T-helper 22 cell (primary cell): Measurements from ENCODE around the gene RPUSD1.
"Not testable (repeated sequence)": the region's sequence is repeated elsewhere in the genome, so short reads cannot be mapped to it uniquely, and the experiment has no call there.

Source experiments
- DNase-seq: peaks from one replicate; pipeline ENCODE4 v3.0.0-alpha.2; 2020; ENCODE audit warnings: low read depth

Gene RPUSD1

DNA sequence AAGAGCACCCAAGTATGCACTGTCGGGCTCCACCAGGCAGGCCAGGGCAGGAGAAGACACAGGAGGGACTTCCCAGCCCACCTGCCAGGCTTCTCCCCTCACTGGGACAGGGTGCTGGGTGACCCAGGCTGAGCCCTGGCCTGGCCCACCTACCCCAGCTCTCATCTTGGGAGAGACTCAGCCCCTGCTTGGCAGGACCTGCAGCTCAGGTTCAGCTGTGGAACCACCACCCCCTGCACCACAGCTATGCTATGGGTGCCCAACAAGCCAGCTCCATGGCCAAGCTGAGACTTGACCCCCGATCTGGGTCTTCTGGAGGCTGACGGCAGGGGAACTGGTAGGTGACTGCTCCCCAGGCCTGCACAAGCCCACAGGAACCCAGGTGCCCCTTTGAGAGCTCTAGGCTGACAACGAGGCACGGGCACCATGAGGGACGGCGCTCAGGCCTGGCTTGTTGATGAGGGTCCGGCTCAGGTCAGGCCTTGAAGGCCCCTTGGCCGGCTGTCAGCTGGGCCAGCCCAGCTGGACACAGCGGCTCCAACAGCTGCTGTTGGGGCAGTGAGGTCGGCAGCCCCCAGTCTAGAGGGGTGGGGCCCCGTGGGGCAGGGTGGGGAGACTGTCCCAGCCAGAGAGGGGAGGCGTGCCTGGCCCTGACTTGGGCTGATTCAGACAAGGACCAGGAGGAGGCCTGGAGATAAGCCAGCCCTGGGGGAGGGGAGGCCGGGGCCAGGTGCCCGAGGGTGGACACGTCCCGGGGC is 4.6 kb downstream of the RPUSD1 start:
- no peak for DNase-seq

DNA sequence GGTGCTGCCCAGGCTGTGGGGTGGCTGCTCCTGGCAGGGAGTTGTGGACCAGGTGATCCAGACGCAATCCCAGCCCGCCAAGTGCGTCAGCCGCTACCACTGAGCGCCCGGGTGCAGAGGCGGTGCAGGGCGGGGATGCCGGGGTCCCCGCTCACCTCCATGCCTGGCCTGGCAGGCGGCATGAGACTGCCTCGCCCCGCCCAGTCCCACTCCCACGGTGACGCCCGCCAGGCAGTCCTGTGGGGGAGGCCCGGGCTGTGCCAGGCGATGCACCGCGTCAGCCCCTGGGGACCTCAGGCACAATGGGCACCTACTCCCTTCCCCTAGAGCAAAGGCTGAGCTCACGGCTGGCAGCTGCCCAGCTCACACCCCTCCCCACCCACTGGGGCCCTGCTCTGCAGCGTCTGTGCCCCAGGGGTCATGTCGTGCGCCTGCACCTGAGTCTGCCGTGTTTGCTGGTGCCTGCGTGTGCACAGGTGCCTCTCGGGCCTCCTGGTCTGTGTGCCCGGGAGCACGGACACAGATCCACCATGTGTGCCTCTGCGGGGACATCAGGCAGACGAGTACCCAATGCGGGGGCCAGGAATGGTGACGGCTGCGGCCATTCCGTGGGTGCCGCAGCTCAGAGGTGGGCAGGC is 5.3 kb downstream of the RPUSD1 start:
- DNase-seq: no peak

DNA sequence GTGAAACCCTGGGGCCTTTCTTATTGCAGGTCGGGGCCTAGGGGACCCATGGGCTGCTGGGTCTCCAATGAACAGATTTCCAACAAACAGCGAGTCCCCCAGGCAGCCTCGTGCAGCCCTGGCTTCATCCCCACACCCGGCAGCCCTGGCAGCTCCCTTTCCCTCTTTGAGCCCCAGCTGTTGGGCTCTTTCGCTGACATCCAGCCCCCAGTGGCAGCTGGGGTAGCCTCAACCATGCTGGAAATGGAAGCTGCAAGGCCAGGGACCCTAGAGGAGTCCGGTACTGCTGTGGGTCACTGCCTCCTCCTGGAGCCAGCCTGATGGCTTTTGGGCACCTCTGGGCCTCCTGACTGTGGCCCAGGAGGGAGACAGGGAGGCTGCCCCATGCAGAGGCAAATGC is 5.9 kb downstream of the RPUSD1 start:
- DNase-seq: no peak

DNA sequence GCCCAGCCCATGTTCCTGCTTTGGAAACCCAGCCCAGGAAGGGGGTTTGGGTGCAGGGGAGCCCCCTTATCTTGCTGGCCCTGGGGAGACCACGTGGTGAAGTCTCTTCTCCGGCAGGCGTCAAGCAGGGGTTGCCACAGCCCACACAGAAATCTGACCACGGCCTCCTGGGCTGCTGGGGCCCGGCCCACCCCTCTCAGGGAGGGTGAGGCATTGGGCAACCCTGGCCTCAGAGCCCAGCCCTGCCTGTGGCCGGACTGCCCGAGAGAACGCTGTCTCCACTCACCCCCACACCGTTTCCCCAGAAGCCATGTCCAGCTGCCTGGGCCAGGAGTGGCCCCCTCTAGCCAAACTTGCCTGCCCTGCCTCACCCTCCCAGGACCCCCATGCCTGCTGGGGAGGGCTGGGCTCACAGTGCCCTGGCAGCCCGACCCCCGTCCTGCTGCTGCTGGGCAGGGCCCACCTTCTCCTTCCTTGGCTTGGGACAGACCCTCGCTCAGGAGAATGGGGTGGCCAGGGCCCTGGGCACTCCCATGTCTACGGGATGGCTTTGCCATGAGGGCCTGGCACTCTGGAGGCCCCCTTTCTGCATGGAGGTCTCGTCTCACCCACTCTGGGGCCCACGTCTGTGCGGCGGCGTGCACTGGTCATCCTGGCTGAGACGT is 6.7 kb downstream of the RPUSD1 start:
- no peak for DNase-seq

DNA sequence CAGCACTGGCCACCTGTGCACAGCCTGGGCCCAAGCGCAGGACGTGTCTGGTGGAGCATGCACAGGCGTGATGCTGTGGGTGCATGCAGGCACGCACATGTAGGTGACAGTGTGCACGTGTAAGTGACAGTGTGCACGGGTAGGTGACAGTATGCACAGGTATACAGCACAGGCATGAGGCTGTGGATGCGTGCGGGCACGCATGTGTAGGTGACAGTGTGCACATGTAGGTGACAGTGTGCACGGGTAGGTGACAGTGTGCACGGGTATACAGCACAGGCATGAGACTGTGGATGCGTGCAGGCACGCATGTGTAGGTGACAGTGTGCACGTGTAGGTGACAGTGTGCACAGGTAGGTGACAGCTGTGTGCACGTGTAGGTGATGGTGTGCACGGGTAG is 7.9 kb downstream of the RPUSD1 start:
- DNase-seq: no peak

DNA sequence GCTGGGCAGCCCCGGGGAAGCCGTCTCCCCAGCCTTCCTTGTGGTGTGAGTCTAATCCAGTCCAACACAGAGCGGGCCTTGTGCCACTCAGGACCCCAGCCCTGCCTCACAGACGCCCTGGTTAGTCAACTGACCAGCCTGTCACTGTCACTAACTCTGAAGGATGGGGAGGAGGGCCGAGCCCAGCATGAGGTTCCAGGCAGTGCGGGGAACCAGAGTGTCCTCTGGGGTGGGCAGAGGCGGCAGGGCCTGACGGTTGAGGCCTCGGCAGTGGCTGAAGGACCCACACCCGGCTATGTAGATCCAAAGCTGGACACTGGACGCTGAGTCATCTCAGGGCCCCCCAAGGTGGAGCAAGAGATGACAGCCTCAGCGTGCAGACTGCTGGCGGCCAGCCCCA is 8.6 kb downstream of the RPUSD1 start:
- no peak for DNase-seq

DNA sequence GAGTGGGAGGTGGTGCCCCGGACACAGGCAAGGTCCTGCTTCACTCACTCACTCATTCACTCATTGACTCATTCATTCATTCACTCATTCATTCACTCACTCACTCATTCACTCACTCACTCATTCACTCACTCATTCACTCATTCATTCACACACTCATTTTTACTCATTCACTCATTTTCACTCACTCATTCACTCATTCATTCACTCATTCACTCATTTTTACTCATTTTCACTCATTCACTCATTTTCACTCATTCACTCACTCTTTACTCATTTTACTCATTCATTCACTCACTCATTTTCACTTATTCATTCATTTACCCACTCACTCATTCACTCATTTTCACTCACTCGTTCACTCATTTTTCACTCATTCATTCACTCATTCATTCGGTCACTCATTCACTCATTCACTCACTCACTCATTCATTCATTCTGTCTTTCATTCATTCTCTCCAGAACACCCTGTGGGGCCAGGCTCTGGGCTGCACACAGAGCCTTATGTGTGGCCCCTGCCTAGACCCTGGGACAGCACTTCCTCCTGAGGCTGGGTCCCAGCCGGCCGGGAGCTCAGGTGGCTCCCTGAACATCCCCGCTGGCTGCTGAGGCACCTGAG is 9.2 kb downstream of the RPUSD1 start:
- DNase-seq: no peak

DNA sequence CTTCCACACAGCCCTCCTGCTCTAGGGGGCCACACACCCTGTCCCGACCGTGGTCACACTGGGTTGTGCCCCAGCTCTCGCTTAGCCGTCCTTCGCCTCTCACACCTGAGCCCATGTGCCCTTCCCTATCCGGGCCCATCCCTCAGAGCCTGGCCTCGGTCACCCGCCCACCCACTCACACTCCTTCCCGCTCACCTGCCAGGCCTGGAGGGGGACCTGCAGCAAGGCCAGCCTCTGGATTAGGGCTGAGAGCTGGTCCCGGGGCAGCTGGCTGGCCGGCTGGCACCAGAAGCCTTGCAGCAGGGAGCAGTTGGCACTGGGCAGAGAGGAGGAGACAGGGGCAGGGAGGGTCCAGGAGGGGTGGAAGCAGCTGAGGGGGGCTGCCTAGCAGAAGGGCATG is 9.7 kb downstream of the RPUSD1 start:
- no peak for DNase-seq

DNA sequence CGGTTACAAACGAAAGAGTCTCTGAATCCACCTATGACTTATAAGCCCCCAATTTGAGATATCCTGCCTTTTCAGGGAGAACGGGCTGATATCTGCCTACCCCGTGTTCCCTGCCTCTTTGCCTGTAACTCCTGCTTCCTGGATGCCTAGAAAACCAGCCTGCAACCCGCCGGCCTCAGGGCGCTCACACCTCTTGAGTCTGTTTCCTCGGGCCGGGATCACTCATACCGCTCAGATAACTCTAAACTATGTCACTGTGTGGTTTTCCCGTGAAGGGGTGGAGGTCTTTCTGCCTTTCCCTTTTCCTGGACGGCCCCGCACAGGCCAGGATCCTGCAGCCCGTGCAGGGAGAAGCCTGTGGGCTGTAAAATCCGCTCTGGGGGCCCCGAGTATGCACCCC is 10.4 kb downstream of the RPUSD1 start:
- DNase-seq: no peak

DNA sequence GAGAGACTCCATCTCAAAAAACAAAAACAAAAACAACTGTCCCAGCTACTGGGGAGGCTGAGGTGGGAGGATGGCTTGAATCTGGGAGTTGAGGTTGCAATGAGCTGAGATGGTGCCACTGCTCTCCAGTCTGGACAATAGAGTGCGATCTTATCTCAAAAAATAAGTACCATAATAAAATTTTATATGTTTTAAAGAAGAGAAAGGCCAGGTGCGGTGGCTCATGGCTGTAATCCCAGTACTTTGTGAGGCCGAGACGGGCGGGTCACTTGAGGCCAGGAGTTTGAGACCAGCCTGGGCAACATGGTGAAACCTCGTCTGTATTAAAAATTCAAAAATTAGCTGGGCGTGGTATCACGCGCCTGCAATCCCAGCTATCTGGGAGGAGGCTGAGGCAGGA is 11.4 kb downstream of the RPUSD1 start:
- DNase-seq: no peak

DNA sequence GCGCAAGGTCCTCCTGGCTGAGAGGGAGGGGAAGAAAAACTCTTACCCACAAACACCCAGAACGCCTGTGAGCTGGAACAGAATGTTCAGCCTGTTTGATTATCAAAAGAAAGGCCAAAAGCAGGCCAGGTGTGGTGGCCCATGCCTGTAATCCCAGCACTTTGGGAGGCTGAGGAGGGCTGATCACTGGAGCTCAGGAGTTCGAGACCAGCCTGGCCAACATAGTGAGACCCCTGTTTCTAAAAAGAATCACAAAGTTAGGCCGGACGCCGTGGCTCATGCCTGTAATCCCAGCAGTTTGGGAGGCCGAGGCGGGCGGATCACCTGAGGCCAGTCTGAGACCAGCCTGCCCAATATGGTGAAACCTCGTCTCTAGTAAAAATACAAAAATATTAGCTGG is 11.9 kb downstream of the RPUSD1 start:
- DNase-seq: not testable (repeated sequence)

DNA sequence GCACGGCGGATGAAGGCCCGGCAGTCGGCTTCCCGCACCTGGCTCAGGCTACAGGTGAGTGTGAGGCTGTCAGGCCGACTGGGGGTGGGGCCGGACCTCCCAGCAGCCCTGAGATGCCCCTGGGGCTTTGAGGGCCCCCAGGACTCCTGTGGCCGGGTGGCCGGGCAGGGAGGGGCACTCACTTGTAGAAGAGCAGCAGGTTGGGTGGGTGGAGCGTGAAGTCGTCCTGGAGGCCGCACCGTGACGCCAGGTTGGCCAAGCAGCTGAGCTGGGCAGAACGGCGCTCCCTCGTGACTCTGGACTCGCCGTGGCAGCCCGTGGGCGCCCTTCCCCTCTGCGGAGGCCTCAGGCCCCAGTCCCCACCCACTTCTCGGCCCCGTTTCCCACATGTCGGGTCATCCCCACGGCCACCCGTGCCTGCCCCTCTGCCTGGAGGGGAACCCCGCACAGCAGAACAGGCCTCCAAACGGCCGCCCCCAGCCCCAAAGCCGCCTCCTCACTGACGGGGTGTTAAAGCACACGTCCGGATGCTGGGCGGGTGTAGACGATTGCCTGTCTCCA is 12.9 kb downstream of the RPUSD1 start:
- no peak for DNase-seq

DNA sequence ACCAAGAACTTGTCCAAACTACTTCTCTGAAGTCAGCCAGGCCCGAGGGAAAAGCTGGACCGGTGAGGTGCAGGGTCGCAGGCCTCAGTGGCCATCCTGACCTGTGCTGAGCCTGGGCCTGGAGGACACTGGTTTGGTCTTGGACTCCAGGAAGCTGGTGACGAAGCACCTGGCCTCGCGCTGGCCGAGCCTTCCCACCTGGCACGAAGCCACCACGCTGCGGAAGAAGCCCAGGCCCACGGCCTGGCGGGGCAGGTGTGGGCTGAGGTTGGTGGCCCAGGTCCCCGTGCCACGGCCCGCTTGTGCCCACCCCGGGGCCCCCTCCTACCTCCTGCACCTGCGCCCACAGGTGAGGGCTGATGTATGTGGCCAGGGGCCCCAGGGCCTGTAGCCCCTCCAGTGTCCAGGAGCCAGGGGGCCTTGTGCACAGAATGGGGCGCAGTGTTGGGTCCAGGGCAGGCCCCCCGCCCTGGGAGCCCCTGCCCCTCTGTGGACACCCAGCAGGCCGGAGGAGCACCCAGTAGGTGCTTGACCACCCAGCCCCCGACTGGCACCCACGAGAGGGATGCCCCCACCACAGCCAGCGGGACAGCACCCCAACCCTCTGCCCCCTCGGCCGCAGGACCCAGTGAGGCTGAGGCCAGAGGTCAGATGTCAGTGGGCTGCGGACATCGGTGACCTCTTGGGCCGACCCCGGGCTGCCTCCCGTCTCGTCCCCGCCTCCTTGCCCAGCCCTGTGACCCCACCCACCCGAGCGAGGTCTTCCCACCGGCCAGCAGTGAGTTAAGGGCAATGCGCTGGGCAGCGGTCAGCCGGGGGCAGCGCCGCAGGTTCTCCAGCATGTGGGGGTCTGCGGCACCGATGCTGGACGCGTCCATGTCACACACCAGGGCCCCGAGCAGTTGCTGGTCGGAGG is 13.8 kb downstream of the RPUSD1 start:
- no peak for DNase-seq

DNA sequence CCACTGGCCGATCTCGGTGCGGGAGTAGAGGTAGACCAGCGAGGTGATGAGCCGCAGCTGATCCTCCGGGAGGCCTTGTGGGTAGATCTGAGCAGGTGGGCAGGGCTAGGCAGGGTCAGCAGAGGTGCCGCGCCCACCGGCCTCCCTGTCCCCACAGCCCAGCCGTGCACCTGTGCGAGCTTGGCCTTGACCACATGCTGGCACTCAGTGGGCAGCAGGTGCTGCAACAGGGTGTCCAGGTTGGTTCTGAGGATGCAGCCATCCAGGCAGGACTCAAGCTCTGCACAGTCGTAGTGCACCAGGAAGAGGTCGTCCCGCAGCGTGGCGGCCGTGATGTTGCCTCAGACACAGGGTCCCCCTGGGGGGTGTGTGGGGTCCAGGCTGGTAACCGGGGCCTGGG is 15.2 kb downstream of the RPUSD1 start:
- no peak for DNase-seq

DNA sequence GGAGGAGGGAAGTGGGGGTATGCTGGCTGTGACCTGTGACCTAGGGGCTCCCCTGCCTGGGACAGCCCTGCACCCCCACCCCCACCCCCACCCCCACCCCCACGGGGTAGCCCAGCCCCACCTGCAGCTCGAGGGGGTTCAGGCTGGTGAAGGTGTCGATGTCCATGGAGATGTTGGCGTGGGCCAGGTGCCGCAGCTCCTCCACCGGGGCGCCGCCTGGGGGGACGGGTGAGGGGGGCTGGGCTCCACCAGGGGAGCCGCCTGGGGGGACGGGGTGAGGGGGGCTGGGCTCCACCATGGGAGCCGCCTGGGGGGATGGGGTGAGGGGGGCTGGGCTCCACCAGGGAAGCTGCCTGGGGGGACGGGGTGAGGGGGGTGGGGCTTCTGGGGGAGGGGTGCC is 17.8 kb downstream of the RPUSD1 start:
- no peak for DNase-seq

DNA sequence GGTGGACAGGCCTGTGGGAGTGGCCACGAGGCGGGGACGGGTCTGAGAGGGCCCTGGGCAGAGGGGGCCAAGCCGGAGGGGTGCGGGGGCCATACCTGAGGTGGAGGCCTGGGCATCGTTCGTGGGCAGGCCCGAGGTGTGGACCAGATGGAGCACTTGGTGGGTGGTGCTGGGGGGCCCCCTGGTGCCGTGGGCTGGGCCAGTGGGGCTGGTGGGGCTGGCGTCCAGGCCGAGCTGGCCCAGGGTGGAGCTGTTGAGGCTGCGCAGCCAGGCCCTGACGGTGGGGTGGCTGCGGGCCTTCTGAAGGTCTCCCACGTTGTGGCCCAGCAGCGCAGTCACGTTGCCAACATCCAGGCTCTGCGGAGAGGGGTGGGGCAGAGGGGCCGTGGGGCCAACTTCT is 18.2 kb downstream of the RPUSD1 start:
- no peak for DNase-seq

DNA sequence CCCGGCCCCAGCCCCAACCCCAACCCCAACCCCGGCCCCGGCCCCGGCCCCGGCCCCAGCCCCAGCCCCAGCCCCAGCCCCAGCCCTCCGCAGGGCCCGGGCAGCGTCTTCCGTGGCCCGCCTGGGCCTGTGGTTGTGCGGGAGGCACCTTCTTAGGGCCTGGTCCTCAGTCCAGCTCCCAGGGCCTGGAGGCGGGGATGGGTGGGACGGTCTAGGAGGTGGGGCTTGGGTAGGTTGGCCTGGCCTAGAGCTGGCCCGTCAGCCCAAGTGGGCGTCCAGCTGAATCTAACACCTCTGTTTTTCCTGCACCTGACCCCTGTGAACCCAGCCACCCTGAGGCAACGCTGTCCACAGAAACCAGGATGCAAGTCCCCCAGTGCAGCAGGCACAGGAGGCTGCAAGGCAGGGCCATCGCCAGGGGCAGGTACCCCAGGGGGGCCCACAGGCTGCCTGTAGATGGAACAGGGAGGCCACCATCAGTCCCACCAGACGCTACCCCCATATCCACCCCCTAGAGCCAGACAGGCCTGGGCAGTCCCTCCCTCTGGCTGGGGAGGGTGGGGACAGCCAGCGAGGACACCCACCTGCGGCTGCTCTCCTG is 18.9 kb downstream of the RPUSD1 start:
- no peak for DNase-seq

DNA sequence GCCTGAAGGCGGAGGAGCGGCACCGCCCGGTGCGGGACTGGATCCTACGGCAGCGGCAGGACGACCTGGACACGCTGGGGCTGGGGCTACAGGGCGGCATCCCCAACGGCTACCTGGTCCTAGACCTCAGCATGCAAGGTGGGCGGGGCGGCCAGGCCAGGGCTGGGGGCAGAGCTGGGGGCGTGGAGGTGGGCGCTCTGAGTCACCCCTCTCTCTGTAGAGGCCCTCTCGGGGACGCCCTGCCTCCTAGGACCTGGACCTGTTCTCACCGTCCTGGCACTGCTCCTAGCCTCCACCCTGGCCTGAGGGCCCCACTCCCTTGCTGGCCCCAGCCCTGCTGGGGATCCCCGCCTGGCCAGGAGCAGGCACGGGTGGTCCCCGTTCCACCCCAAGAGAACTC is 19.8 kb downstream of the RPUSD1 start:
- DNase-seq: no peak

DNA sequence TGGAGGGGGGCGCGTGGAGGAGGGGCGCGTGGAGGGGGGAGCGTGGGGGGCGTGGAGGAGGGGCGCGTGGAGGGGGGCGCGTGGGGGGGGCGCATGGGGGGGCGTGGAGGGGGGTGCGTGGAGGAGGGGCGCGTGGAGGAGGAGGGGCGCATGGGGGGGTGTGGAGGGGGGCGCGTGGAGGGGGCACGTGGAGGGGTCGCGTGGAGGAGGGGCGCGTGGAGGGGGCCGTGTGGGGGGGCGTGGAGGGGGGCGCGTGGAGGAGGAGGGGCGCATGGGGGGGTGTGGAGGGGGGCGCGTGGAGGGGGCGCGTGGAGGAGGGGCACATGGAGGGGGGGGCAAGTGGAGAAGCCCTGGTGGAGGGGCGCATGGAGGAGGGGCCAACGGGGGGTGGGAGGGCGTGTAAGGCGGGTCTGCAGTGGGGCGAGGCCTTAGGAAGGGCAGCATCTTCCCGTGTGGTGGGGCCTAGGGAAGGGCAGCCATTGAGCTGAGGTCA is 20.4 kb downstream of the RPUSD1 start:
- no peak for DNase-seq

DNA sequence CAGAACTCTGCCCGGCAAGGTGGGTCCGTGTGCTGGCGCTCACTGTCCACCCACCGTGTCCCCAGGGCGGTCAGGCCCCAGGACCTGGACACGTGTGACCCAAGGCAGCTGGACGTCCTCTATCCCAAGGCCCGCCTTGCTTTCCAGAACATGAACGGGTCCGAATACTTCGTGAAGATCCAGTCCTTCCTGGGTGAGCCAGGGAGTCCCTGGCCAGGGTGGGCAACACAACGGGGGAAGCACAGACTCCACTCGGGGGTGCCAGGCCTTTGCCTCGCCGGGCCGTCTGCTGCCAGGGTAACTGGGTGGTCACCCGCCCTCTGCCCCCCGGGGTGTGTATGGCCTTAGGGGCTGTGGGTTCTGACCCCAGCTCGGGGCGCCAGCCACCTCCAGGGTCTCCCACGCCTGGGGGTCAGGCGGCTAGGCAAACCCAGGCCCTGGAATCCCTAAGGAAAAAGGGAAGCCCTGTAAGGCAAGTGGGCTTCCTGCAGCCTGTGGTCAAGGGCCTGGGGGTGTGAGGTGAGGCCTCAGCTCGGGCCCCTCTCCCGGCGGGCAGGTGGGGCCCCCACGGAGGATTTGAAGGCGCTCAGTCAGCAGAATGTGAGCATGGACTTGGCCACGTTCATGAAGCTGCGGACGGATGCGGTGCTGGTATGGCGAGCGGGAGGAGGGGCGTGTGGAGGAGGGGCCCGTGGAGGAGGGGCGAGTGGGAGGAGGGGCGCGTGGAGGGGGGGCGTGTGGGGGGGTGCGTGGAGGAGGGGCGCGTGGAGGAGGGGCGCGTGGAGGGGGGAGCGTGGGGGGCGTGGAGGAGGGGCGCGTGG is 21.2 kb downstream of the RPUSD1 start:
- DNase-seq: no peak
